Adrenal gland (tissue), 12 donors: ENCODE measurements around the gene RPL4. TPM values are rescaled to one million over a fixed set of nuclear protein-coding genes. Genes with fewer than 3 reads are reported as not detected.
A peak's percentile ranks its signal among the peaks of the same experiment; 100 is the strongest.

ENCODE experiments used
- DNase-seq, 7 donors: peaks; one replicate each; pipeline ENCODE4 v3.0.0-alpha.2; 2019 to 2020
- H3K27ac ChIP-seq, 5 donors: fragments of 200-600 bp; sonication (generic) in 4 of 5; 1 replicate in 3 of 5; 2 replicates in 2 of 5; pipeline versions ENCODE4 v1.5.1 to v1.8.0; 2016 to 2020; ENCODE audit warnings: mild to moderate bottlenecking in 1 of 5
- H3K27me3 ChIP-seq: fragments of 200-600 bp; 2 replicates; pipeline ENCODE4 v1.8.0; 2021
- H3K36me3 ChIP-seq, 2 donors: fragments of 200-600 bp; replicated peaks in 1 of 2; 1 replicate in 1 of 2; 2 replicates in 1 of 2; pipeline versions ENCODE4 v1.5.1 to v1.8.0; 2018 to 2022
- H3K4me1 ChIP-seq, 2 donors: fragments of 200-600 bp; replicated peaks in 1 of 2; 1 replicate in 1 of 2; 2 replicates in 1 of 2; pipeline versions ENCODE4 v1.5.1 to v1.8.0; 2018 to 2021
- H3K4me3 ChIP-seq, 4 donors: fragments of 200-600 bp; sonication (generic) in 3 of 4; one replicate each; pipeline ENCODE4 v1.5.1; 2016 to 2018
- H3K9me3 ChIP-seq, 3 donors: fragments of 200-600 bp; sonication (generic) in 1 of 3; replicated peaks in 1 of 3; 1 replicate in 2 of 3; 2 replicates in 1 of 3; pipeline versions ENCODE4 v1.5.1 to v1.8.0; 2016 to 2021
- POLR2A ChIP-seq, 2 donors: fragments of 450-650 bp; IDR thresholded peaks; one replicate each; pipeline ENCODE4 v1.6.1; 2017; ENCODE audit warnings: antibody characterized with exemption in 2 of 2, mild to moderate bottlenecking in 2 of 2, moderate library complexity in 1 of 2
- WGBS, 4 donors: extraction: QIAGEN DNeasy Blood & Tissue Kit in 2 of 4; methylation state at CpG; one replicate each; pipeline versions ENCODE4 v1.1.5 to v1.1.7; 2013 to 2017; 5-methylcytosine and 5-hydroxymethylcytosine counted together
- intact Hi-C, 2 donors: fragments of 100-400 bp; cut with DNase I; formaldehyde crosslinking; loops; one replicate each; pipeline versions ENCODE4 v1.14.1 to v1.15.0; 2022 to 2023
- microRNA-seq, 3 donors: library from miRNA; unstranded; fragments of <30 nt; microRNA quantifications; one replicate each; pipeline ENCODE4, GENCODE V29; 2017 to 2020
- polyA plus RNA-seq, 3 donors: library from polyadenylated mRNA; stranded (reverse); fragments of 200-250 nt in 2 of 3; fragments of 350-450 nt in 1 of 3; fragmentation: Illumina TruSeq in 1 of 3; extraction: RNeasy Lipid Tissue Mini Kit (QIAGEN cat#74804) in 1 of 3; gene quantifications; one replicate each; pipeline ENCODE4 v1.2.3, GENCODE V29; 2013 to 2014
- small RNA-seq, 2 donors: library from RNA; depleted of rRNA; stranded (forward); fragments of <200 nt; gene quantifications; one replicate each; pipeline ENCODE3, GENCODE V24; 2016
- total RNA-seq, 9 donors: library from RNA; depleted of rRNA in 4 of 9; stranded (reverse); fragments of >200 nt in 4 of 9; fragments of 120-200 nt in 1 of 9; fragmentation: NEBNext Ultra II Directional in 1 of 9; extraction: Animal tissue kit (Norgen Biotek cat#: 25700) in 1 of 9; gene quantifications; one replicate each; pipeline versions ENCODE4 v1.1.0 to v1.2.4, GENCODE V29; 2013 to 2023
- TF ChIP-seq, protein P1 (sequence below), 6 experiments: fragments of 450-650 bp in 4 of 6; fragments of 200-600 bp in 2 of 6; sonication (generic) in 1 of 6; IDR thresholded peaks; 1 replicate in 5 of 6; 2 replicates in 1 of 6; pipeline versions ENCODE4 v1.5.1 to v1.8.0; 2016 to 2021; ENCODE audit warnings: antibody characterized with exemption in 6 of 6, mild to moderate bottlenecking in 2 of 6, moderate library complexity in 1 of 6
- donor health status: healthy with polysubstance abuse.
- donor health status: Bipolar disorder and iron deficiency.
- donor health status: DM: yes; HTN: yes; CAD: no.
- donor health status: DM: no; HTN: no; CAD: no.
- donor health status: DM: no; HTN: no; CAD: no.
- donor health status: DM: yes; HTN: yes; CAD: no.

The RPL4 gene
- total and polyA plus RNA-seq, 12 donors = 1,447 to 3,854 (median 2,471) TPM

DNA sequence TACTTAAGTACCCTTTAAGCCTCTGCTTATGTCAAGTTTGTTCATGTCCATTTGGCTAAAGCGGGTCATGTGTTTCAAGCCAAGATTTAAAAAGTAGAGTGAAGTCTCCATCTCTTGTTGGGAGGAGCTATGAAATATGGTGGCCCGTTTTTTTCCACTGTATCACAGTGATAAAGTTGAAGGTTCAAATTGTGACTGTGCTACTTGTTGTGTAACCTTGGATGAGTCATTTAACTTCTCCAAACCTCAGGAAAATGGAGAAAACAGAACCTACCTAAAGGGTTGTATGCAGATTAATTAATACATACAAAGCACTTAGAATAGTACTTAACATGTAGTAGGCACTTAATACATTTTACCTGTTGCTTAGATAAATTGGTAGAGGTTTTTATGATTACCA is 50.5 kb downstream of the RPL4 start:
- 63 to 74% (median 71%) methylated on average over 2 of the region's 2 CpGs for WGBS, 4 donors
- peak in 1 of 7 donors; percentile 30 for DNase-seq
- H3K36me3 ChIP-seq = no peaks in the 10 kb centered on the region
- H3K27ac ChIP-seq = no peak overlapping the region
- no peak overlapping the region for H3K4me3 ChIP-seq
- no peaks in the 10 kb centered on the region for H3K27me3 ChIP-seq
- intact Hi-C loops = no loop called here
- TF ChIP-seq, protein P1, sequence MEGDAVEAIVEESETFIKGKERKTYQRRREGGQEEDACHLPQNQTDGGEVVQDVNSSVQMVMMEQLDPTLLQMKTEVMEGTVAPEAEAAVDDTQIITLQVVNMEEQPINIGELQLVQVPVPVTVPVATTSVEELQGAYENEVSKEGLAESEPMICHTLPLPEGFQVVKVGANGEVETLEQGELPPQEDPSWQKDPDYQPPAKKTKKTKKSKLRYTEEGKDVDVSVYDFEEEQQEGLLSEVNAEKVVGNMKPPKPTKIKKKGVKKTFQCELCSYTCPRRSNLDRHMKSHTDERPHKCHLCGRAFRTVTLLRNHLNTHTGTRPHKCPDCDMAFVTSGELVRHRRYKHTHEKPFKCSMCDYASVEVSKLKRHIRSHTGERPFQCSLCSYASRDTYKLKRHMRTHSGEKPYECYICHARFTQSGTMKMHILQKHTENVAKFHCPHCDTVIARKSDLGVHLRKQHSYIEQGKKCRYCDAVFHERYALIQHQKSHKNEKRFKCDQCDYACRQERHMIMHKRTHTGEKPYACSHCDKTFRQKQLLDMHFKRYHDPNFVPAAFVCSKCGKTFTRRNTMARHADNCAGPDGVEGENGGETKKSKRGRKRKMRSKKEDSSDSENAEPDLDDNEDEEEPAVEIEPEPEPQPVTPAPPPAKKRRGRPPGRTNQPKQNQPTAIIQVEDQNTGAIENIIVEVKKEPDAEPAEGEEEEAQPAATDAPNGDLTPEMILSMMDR (IDR thresholded peaks at IDR 0.05) = no peak
- no peak for TF ChIP-seq POLR2A (IDR thresholded peaks at IDR 0.05)
- peaks cover 4 to 15% of the 10 kb centered on the region in 2 donors for H3K4me1 ChIP-seq
- no peaks in the 10 kb centered on the region for H3K9me3 ChIP-seq

DNA sequence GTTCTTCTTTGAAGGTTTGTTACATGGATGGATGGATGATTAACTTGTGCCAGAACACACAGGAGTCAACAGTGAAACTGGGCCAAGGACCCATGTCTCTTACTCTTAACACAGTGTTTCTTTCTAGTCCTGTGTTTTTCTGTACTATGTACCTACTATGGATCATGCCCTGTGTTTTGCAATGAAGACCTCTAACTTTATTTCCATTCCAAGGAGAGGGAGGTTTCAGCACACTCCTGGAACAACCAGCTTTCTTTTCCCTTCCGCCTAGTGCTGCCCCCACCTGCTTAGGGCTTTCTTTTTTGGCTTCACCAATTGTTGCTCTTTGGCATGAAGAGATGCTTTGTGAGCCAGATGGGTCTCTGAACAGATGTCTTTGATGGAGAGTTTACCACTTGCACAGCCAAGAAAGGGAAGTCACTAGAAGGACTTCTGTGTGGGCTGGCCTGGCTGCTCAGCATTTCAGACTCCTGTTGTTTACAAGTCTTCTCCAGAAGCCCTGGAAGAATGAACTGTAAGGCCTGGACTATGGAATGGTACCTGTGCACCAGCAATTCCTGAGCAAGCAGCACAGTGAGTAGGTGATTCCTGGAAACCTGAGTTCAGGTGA is 51.6 kb downstream of the RPL4 start:
- WGBS, 4 donors = 71 to 90% (median 82%) methylated on average over 1 of the region's 1 CpG
- peak in 1 of 7 donors; percentile 9 for DNase-seq
- intact Hi-C loops = no loop called here
- TF ChIP-seq, protein P1 (IDR thresholded peaks at IDR 0.05) = no peak
- no peaks in the 10 kb centered on the region for H3K36me3 ChIP-seq
- peak overlapping the region in 1 of 5 donors; percentile 32 for H3K27ac ChIP-seq
- H3K4me1 ChIP-seq = peaks cover 4 to 15% of the 10 kb centered on the region in 2 donors
- no peaks in the 10 kb centered on the region for H3K9me3 ChIP-seq
- no peaks in the 10 kb centered on the region for H3K27me3 ChIP-seq
- H3K4me3 ChIP-seq = no peak overlapping the region

DNA sequence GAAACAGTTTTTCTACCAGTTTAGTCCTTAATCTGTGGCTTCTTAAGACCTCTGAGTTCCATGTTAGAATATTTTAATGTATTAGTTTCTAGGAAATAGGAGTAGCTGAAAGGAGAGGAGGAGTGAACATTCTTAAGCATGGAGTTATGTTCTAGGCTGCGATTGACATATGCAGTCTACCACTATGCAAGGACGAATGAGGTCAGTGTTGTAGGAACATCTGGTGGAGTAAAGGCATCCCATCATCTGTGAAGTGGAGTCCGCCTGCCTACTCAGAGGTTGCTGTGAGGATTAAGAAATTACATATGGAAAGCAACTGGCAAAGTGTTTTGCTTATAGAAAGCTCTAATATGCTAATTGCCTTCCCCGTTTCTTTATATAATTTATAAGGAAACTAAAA is 52.2 kb downstream of the RPL4 start:
- H3K4me1 ChIP-seq = peaks cover 4 to 15% of the 10 kb centered on the region in 2 donors
- 88 to 94% (median 91%) methylated on average over 4 of the region's 4 CpGs for WGBS, 4 donors
- TF ChIP-seq POLR2A (IDR thresholded peaks at IDR 0.05) = no peak
- TF ChIP-seq, protein P1 (IDR thresholded peaks at IDR 0.05) = no peak
- intact Hi-C loops = no loop called here
- H3K9me3 ChIP-seq = no peaks in the 10 kb centered on the region
- H3K4me3 ChIP-seq = no peak overlapping the region
- H3K36me3 ChIP-seq = no peaks in the 10 kb centered on the region
- no peaks in the 10 kb centered on the region for H3K27me3 ChIP-seq
- no peak for DNase-seq
- no peak overlapping the region for H3K27ac ChIP-seq

Small RNA genes lying within 50 kb of the gene (microRNA-seq; reads per million reads assigned to microRNA genes)
- gene MIR4512 = 0 to 1.4 (median 0.76) reads per million in 3 donors

Small RNA genes lying within 50 kb of the gene (small RNA-seq; reads per million reads assigned to genes)
- gene MIR4512 (0 reads per million in 2 donors), gene RF01159 (0 reads per million in 2 donors), gene SNORD16 (0 reads per million in 2 donors), gene SNORD18A (0 reads per million in 2 donors), gene SNORD18B (0 reads per million in 2 donors), gene SNORD18C (0 reads per million in 2 donors)

Other genes with a start within 250 kb of the RPL4 start
- 10 to 100 TPM; 31.9 to 67.2 (median 40.3) TPM for gene DIS3L, start 211.3 kb downstream of the RPL4 start, total RNA-seq
- gene DIS3L, start 211.3 kb downstream of the RPL4 start, polyA plus RNA-seq = 10 to 100 TPM; 11.3 to 47.8 (median 14.9) TPM
- 10 to 100 TPM in 1 of 9 donors, 1 to 10 TPM in 8; 1.3 to 13.5 (median 6.7) TPM for gene TIPIN, start 148.2 kb downstream of the RPL4 start, total RNA-seq
- 10 to 100 TPM in 1 of 3 donors, 1 to 10 TPM in 2; 3.4 to 12.0 (median 4.9) TPM for gene TIPIN, start 148.2 kb downstream of the RPL4 start, polyA plus RNA-seq
- 10 to 100 TPM; 39.5 to 60.0 (median 46.1) TPM for gene MAP2K1, start 117.9 kb downstream of the RPL4 start, total RNA-seq
- 10 to 100 TPM; 14.0 to 49.3 (median 14.3) TPM for gene MAP2K1, start 117.9 kb downstream of the RPL4 start, polyA plus RNA-seq
- 10 to 100 TPM; 24.4 to 64.1 (median 31.1) TPM for gene SNAPC5, start 7.1 kb downstream of the RPL4 start, total RNA-seq
- 10 to 100 TPM; 40.0 to 47.0 (median 42.0) TPM for gene SNAPC5, start 7.1 kb downstream of the RPL4 start, polyA plus RNA-seq
- gene ZWILCH, start 471 bp upstream of the RPL4 start, total RNA-seq = 10 to 100 TPM in 1 of 9 donors, 1 to 10 TPM in 8; 1.1 to 11.4 (median 3.9) TPM
- 1 to 10 TPM; 2.5 to 5.4 (median 2.7) TPM for gene ZWILCH, start 471 bp upstream of the RPL4 start, polyA plus RNA-seq
- not detected for gene LCTL, start 61.1 kb upstream of the RPL4 start, total RNA-seq
- under 1 TPM in 2 of 3 donors, not detected in 1; 0.03 to 0.16 TPM for gene LCTL, start 61.1 kb upstream of the RPL4 start, polyA plus RNA-seq
- gene SMAD6, start 197.4 kb upstream of the RPL4 start, total RNA-seq = 10 to 100 TPM in 4 of 9 donors, 1 to 10 TPM in 5; 4.0 to 31.9 (median 8.2) TPM
- gene SMAD6, start 197.4 kb upstream of the RPL4 start, polyA plus RNA-seq = 1 to 10 TPM; 1.9 to 7.0 (median 2.7) TPM